Right cardiac atrium (tissue), 5 donors: ENCODE data around the gene NKD2. TPM values are rescaled to one million over a fixed set of nuclear protein-coding genes. Genes with fewer than 3 reads are reported as not detected.
"Not testable (repeated sequence)": the region's sequence is repeated elsewhere in the genome, so short reads cannot be mapped to it uniquely, and the experiment has no call there.

ENCODE experiments used
- ATAC-seq, 2 donors: fragments of 200-7000 bp; cut with Tn5 transposase; one replicate each; pipeline versions ENCODE4 v1.8.0 to v1.9.1; 2020; ENCODE audit warnings: moderate library complexity in 2 of 2, mild to moderate bottlenecking in 1 of 2
- DNase-seq, 3 donors: peaks; one replicate each; pipeline ENCODE4 v3.0.0-alpha.2; 2020
- H3K27ac ChIP-seq: one replicate; pipeline ENCODE4 v1.5.1; 2013; ENCODE audit warnings: mild to moderate bottlenecking, low read length, control low read depth, moderate library complexity
- H3K27me3 ChIP-seq: one replicate; pipeline ENCODE4 v1.6.1; 2013; ENCODE audit not compliant: control insufficient read depth, insufficient read depth
- H3K4me1 ChIP-seq: one replicate; pipeline ENCODE4 v1.6.1; 2013; ENCODE audit warnings: low read length; ENCODE audit not compliant: control insufficient read depth, insufficient read depth
- H3K4me3 ChIP-seq: one replicate; pipeline ENCODE4 v1.5.1; 2013; ENCODE audit warnings: low read length, control low read depth
- H3K9me3 ChIP-seq: one replicate; pipeline ENCODE4 v1.6.1; 2013; ENCODE audit warnings: low read length; ENCODE audit not compliant: control insufficient read depth
- WGBS: extraction: QIAGEN DNeasy Blood & Tissue Kit; methylation state at CpG from one replicate; pipeline ENCODE4 v1.1.7; 2013; 5-methylcytosine and 5-hydroxymethylcytosine counted together
- intact Hi-C, 4 donors: fragments of 100-400 bp; cut with DNase I; formaldehyde crosslinking; loops; one replicate each; pipeline versions ENCODE4 v1.11.0 to v1.14.0; 2022 to 2023
- polyA plus RNA-seq: library from polyadenylated mRNA; stranded (reverse); fragments of 200-250 nt; gene quantifications from one replicate; pipeline ENCODE4 v1.2.3, GENCODE V29; 2013
- total RNA-seq, 4 donors: library from RNA; stranded (reverse); fragmentation: NEBNext Ultra II Directional; extraction: Animal tissue kit (Norgen Biotek cat#: 25700); gene quantifications; one replicate each; pipeline ENCODE4 v1.2.1, GENCODE V29; 2021
- donor health status: healthy with polysubstance abuse.
- donor health status: DM: no; HTN: yes; CAD: no.
- donor health status: DM: no; HTN: no; CAD: no.
- donor health status: DM: no; HTN: yes; CAD: no; lungs with severe emphysema.
- donor health status: DM: yes; HTN: yes; CAD: no.

The NKD2 gene
- total and polyA plus RNA-seq, 5 donors = 1.9 to 8.6 (median 2.6) TPM

DNA sequence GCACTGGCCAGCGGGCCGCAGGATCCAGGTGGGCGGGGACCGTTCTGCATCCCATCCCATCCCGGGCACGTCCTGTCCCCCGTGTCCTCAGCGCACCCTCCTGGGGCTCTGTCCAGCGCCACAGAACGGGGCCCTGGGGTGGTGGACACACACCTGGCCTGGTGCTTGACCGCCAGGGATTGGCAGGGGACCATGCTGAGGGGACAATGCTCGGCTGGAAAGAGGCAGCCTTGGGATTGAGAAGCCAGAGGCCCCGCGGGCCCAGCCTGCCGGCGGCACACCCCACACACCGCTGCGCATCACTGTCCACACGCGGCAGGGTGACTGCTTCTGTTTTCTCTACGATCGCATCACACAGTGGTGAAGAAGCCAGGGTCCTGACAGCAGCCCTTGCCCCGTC lies 70.2 kb downstream of the NKD2 start:
- intact Hi-C loops = no loop called here
- H3K27ac ChIP-seq = no peak overlapping the region
- DNase-seq (no peak), ATAC-seq (no peak)
- no peak overlapping the region for H3K4me3 ChIP-seq
- WGBS = 94% methylated on average over 23 of the region's 23 CpGs
- H3K4me1 ChIP-seq = no peaks in the 10 kb centered on the region
- H3K9me3 ChIP-seq = no peaks in the 10 kb centered on the region
- no peaks in the 10 kb centered on the region for H3K27me3 ChIP-seq

DNA sequence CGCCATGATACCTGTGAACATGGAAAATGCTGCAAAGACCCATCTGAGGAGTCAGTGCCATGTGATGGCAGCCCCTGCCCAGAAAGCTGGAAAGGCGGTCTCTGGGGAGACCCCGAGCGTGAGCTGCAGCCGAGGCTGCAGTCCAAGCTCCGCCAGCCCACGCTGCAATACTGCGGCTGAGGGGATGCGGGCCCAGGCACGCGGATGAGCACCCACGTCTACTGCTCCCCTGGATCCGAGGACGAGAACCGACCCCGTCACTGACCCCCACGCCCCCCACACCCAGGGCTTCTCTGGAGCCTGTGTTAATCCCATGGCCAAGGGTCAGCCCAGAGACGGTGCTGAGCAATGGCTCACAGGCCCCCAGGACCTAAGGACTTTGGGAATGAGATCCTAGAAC lies 70.9 kb downstream of the NKD2 start:
- 96% methylated on average over 18 of the region's 18 CpGs for WGBS

DNA sequence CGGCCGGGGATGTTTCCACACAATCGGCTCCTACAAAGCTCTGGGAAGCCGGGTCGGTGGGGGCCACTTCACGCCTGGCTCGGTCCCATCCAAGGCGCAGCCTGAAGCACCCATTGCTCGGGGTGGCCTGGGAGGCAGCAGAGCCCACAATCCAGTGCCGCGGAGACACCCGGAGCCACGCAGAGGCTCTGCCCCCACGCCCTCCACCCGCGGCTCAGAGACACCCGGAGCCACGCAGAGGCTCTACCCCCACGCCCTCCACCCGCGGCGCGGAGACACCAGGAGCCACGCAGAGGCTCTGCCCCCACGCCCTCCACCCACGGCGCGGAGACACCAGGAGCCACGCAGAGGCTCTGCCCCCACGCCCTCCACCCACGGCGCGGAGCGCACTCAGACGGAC lies 71.4 kb downstream of the NKD2 start:
- Histone ChIP-seq H3K4me3 (no peak overlapping the region), H3K27ac (no peak overlapping the region), H3K4me1 (no peaks in the 10 kb centered on the region), H3K9me3 (no peaks in the 10 kb centered on the region), H3K27me3 (no peaks in the 10 kb centered on the region)
- ATAC-seq (no peak), DNase-seq (no peak)
- intact Hi-C loops = no loop called here
- WGBS = 89% methylated on average over 29 of the region's 35 CpGs

More for the DNA sequence above, 70.9 kb downstream of the NKD2 start:
- ATAC-seq (no peak), DNase-seq (no peak)
- H3K4me1 ChIP-seq = no peaks in the 10 kb centered on the region
- H3K27me3 ChIP-seq = no peaks in the 10 kb centered on the region
- intact Hi-C loops = no loop called here
- H3K27ac ChIP-seq = no peak overlapping the region
- H3K4me3 ChIP-seq = no peak overlapping the region
- H3K9me3 ChIP-seq = no peaks in the 10 kb centered on the region

DNA sequence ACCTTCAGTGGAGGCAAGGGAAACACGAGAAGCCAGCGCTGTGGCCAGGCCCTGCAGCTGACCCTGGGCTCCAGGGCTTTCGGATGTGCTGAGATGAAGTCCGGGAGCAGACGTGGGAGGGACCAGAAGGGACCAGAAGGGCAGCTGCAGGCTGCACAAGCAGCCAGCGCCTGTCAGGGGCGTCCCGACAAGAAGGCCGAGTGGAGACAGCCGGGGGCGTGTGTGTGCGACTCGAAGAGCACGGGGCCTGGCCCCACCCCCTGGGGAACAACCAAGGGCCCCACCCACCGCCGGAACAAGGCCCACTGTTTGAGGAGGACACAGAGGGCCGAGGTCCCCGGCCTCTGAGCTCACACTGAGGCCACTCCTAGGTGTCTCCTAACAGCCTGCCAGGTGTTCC lies 71.8 kb downstream of the NKD2 start:
- Histone ChIP-seq H3K4me3 (no peak overlapping the region), H3K9me3 (no peaks in the 10 kb centered on the region), H3K4me1 (no peaks in the 10 kb centered on the region), H3K27ac (no peak overlapping the region), H3K27me3 (no peaks in the 10 kb centered on the region)
- WGBS = 49% methylated on average over 18 of the region's 18 CpGs
- peak; percentile 66 to 85 (median 85) for DNase-seq
- peak; percentile 36 to 47 for ATAC-seq
- intact Hi-C loops = no loop called here

- H3K4me3 ChIP-seq = no peak overlapping the region
- 91% methylated on average over 26 of the region's 26 CpGs for WGBS
- no peaks in the 10 kb centered on the region for H3K27me3 ChIP-seq
- intact Hi-C loops = no loop called here
- no peak for ATAC-seq
- no peaks in the 10 kb centered on the region for H3K4me1 ChIP-seq
- DNase-seq = no peak
- no peaks in the 10 kb centered on the region for H3K9me3 ChIP-seq
- no peak overlapping the region for H3K27ac ChIP-seq
These were observed 72.9 kb downstream of the NKD2 start for GRCh38 chr5:1081519-1081918.

DNA sequence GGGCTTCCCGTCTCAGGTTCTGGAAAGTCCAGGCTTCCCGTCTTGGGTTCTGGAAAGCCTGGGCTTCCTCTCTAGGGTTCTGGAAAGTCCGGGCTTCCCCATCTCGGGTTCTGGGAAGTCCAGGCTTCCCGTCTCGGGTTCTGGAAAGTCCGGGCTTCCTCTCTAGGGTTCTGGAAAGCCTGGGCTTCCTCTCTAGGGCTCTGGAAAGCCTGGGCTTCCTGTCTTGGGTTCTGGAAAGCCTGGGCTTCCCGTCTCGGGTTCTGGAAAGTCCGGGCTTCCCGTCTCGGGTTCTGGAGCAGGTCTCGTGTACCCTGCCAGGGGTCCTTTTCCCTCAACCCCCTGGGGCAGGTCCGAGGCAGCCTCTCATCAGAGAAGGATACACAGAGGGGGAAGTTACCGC lies 74.4 kb downstream of the NKD2 start:
- ATAC-seq, DNase-seq, H3K4me1 ChIP-seq, H3K27ac ChIP-seq, intact Hi-C loops, H3K27me3 ChIP-seq, H3K9me3 ChIP-seq, H3K4me3 ChIP-seq: not testable (repeated sequence)
- 75% methylated on average over 15 of the region's 15 CpGs for WGBS

- no peaks in the 10 kb centered on the region for H3K27me3 ChIP-seq
- 94% methylated on average over 57 of the region's 57 CpGs for WGBS
- H3K9me3 ChIP-seq = no peaks in the 10 kb centered on the region
- ATAC-seq (no peak), DNase-seq (no peak)
- no peaks in the 10 kb centered on the region for H3K4me1 ChIP-seq
- intact Hi-C loops = no loop called here
- H3K27ac ChIP-seq = no peak overlapping the region
- no peak overlapping the region for H3K4me3 ChIP-seq
These were observed 75.4 kb downstream of the NKD2 start for GRCh38 chr5:1083823-1084605.

DNA sequence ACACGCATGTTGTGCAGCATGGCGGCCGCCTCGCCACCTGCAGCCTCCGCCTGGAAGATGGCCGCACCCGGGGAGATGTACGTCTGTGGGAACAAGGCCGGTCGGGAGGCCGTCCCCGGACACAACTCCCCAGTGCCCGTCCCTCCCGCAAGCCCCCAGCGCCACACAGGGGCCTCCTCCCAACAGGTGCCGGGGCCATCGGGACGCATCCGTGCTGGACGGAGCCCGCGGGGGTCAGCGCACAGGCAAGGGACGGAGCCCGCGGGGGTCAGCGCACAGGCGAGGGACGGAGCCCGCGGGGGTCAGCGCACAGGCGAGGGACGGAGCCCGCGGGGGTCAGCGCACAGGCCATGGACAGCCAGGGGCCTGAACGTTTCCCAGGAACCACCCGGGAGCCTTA lies 76.8 kb downstream of the NKD2 start:
- 95% methylated on average over 39 of the region's 39 CpGs for WGBS
- intact Hi-C loops = no loop called here

DNA sequence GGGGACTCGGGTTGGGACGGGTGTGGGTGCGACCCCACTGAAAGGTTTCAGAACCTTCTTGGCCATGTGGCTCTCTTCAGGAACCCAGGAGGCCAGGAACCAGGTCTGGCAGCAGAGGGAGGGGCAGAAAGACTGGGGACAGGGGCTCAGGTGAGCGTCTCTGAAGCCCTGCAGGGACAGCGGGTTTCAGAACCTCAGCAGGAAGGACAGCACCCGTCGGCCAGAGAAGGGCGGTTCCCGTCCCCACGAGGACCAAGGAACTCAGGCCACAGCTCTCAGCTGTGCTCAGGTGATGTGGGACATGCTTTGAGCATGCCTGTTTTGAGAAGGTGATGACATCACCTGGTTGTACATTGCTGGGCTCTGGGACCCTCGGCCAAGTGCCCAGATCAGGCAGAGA lies 77.5 kb downstream of the NKD2 start:
- intact Hi-C loops = no loop called here
- no peak for DNase-seq
- H3K27ac ChIP-seq = no peak overlapping the region

More for the DNA sequence above, 76.8 kb downstream of the NKD2 start:
- Histone ChIP-seq H3K9me3 (no peaks in the 10 kb centered on the region), H3K27me3 (no peaks in the 10 kb centered on the region), H3K4me3 (no peak overlapping the region), H3K4me1 (no peaks in the 10 kb centered on the region), H3K27ac (no peak overlapping the region)
- DNase-seq (no peak), ATAC-seq (peak in 1 of 2 donors; percentile 5)

DNA sequence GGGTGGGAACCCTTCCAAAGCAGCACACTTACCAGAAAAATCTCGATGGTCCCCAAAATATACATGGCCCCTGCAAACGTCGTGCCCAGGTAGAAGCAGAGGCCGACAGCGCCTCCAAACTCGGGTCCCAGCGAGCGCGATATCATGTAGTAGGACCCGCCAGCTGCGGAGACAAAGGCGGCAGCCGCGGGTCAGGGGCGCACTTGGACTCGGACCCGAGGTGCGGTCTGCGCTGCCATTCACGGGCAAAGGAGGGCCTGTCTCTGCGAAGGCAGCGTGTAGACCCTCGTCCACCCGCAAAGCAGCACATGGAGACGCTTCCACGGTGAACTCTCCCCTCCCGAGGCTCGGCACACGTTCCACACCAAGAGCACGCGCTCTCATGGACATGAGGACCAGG lies 78.3 kb downstream of the NKD2 start:
- H3K27me3 ChIP-seq = no peaks in the 10 kb centered on the region
- intact Hi-C loops = no loop called here
- no peak overlapping the region for H3K27ac ChIP-seq
- no peak overlapping the region for H3K4me3 ChIP-seq
- H3K9me3 ChIP-seq = no peaks in the 10 kb centered on the region
- WGBS = 95% methylated on average over 31 of the region's 31 CpGs
- H3K4me1 ChIP-seq = no peaks in the 10 kb centered on the region
- DNase-seq (no peak), ATAC-seq (no peak)

More for the DNA sequence above, 77.5 kb downstream of the NKD2 start:
- Histone ChIP-seq H3K9me3 (no peaks in the 10 kb centered on the region), H3K4me3 (no peak overlapping the region), H3K27me3 (no peaks in the 10 kb centered on the region), H3K4me1 (no peaks in the 10 kb centered on the region)
- ATAC-seq = no peak
- 89% methylated on average over 11 of the region's 11 CpGs for WGBS

GRCh38 chr5:1087428-1087827 lies 78.8 kb downstream of the NKD2 start:
- no peaks in the 10 kb centered on the region for H3K27me3 ChIP-seq
- no peak overlapping the region for H3K4me3 ChIP-seq
- DNase-seq (no peak), ATAC-seq (no peak)
- H3K9me3 ChIP-seq = no peaks in the 10 kb centered on the region
- no peak overlapping the region for H3K27ac ChIP-seq
- intact Hi-C loops = no loop called here
- 96% methylated on average over 25 of the region's 25 CpGs for WGBS
- H3K4me1 ChIP-seq = no peaks in the 10 kb centered on the region

- no peak overlapping the region for H3K27ac ChIP-seq
- 97% methylated on average over 26 of the region's 26 CpGs for WGBS
- H3K9me3 ChIP-seq = no peaks in the 10 kb centered on the region
- H3K27me3 ChIP-seq = no peaks in the 10 kb centered on the region
- no peak overlapping the region for H3K4me3 ChIP-seq
- DNase-seq = no peak
- no peaks in the 10 kb centered on the region for H3K4me1 ChIP-seq
- intact Hi-C loops = no loop called here
- ATAC-seq = no peak
These were observed 79.4 kb downstream of the NKD2 start for GRCh38 chr5:1088031-1088430.
